Rectal smooth muscle tissue (tissue), 1 donor: ENCODE data around the gene TENT5C.

ENCODE experiments used
- H3K27ac ChIP-seq: one replicate; pipeline ENCODE4 v1.7.0; 2013; ENCODE audit warnings: low read depth, low read length, inconsistent platforms
- H3K27me3 ChIP-seq: one replicate; pipeline ENCODE4 v1.7.0; 2013; ENCODE audit warnings: low read length; ENCODE audit not compliant: control insufficient read depth, insufficient read depth
- H3K36me3 ChIP-seq: one replicate; pipeline ENCODE4 v1.7.0; 2013; ENCODE audit warnings: low read length; ENCODE audit not compliant: control insufficient read depth, insufficient read depth
- H3K4me1 ChIP-seq: one replicate; pipeline ENCODE4 v1.7.0; 2013; ENCODE audit warnings: low read length; ENCODE audit not compliant: control insufficient read depth, insufficient read depth
- H3K4me3 ChIP-seq: one replicate; pipeline ENCODE4 v1.7.0; 2013; ENCODE audit warnings: low read length
- H3K9ac ChIP-seq: one replicate; pipeline ENCODE4 v1.7.0; 2013; ENCODE audit warnings: low read length

Gene TENT5C

DNA sequence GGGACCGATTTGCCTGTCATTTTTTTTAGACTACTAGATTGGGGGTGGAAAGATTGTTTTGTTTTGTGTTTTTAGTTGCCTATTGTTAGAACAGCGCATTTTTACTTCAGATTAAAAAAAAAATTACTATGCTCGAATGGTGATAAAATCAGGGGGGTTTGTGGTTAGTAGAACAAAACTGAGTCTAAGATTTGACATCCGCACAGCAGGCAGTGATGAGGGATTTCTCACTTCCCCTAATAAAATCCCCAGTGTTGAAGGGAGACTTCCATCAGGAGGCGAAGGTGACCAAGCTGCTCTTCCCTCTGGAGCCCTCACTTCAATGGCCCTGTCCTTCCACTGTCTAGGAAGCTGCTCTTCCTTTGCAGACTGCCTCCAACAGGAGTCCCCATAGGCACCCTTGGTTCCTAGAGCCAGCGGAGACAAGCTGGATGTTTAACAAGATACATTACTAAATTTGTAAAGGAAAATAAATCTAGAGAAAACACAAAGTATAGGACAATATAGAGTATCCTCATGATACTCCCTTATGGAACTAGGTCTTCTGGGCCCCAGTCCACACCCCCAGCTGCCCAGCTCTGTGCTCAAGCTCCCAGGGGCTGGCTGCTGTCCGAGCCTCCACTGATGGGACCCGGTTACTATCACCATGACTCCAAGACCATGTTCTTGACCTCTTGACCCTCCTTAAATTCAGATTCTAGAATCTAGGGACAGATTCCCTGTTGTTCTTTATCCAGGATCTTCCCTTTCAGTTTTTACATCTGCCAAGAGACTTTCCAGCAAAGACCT is 31.0 kb downstream of the TENT5C start:
- no peaks in the 10 kb centered on the region for H3K36me3 ChIP-seq
- no peak overlapping the region for H3K4me3 ChIP-seq
- H3K4me1 ChIP-seq, result no peaks in the 10 kb centered on the region
- no peak overlapping the region for H3K9ac ChIP-seq
- H3K27ac ChIP-seq, result no peak overlapping the region
- peaks cover 2% of the 10 kb centered on the region for H3K27me3 ChIP-seq

DNA sequence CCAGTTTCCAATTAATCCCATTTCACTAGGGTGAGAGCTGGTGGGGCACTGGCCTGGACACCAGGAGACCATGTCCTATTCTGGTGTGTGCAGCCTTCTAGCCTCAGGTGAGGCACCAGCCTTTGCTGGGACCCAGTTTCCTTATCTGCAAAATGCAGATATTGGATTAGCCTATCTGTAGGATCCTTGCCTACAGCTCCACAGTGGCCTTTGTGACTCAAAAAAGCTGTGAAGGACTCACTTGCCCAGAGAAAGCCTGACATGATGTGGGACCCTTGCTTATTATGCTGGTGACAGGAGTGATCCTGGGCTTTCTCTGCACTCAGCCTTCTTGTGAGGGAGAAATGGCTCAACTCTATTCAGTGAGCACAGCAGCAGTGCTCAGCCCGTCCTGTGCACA is 32.3 kb downstream of the TENT5C start:
- no peak overlapping the region for H3K9ac ChIP-seq
- no peak overlapping the region for H3K4me3 ChIP-seq
- no peak overlapping the region for H3K27ac ChIP-seq
- H3K4me1 ChIP-seq, result no peaks in the 10 kb centered on the region
- no peaks in the 10 kb centered on the region for H3K36me3 ChIP-seq
- peaks cover 2% of the 10 kb centered on the region for H3K27me3 ChIP-seq

DNA sequence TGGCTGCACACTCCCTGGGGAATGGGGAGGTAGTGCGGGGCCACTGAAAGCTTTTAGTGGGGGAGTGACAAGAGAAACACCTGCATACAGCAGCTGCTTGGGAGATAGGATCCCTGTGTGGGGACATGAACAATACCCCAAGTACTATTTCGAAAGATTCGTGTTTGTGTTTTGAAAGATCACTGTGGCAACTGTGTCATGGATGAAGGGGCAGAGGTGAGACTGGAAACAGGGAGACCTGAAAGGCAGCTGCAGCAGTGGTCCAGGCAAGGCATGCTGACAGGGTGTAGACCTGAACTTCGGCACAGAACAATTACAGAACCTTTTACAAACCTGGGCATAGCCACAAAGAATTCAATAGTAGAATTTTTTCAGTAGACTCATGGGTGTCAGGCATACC is 32.9 kb downstream of the TENT5C start:
- H3K27ac ChIP-seq, result no peak overlapping the region
- no peaks in the 10 kb centered on the region for H3K4me1 ChIP-seq
- H3K36me3 ChIP-seq, result no peaks in the 10 kb centered on the region
- peaks cover 2% of the 10 kb centered on the region for H3K27me3 ChIP-seq
- H3K9ac ChIP-seq, result no peak overlapping the region
- H3K4me3 ChIP-seq, result no peak overlapping the region

DNA sequence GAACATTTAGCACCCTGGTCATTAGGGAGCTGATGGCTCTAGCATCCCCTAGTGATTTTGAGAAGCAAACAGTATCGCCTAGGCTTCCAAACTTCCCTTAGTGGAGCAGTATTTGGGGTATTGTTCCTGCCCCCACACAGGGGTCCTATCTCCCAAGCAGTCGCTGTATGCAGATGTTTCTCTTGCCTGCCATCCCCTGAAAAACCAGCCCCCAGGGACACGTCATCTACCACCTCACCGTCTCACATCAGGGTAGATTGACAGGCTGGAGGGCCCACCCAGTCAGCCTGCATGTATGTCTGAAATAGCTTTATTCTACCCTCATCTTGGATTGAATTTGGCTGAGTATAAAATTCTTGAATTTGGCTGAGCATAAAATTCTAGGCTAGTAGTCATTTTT is 33.9 kb downstream of the TENT5C start:
- Histone ChIP-seq H3K27me3 (peaks cover 2% of the 10 kb centered on the region), H3K4me1 (no peaks in the 10 kb centered on the region), H3K4me3 (no peak overlapping the region), H3K9ac (no peak overlapping the region), H3K27ac (no peak overlapping the region), H3K36me3 (no peaks in the 10 kb centered on the region)

DNA sequence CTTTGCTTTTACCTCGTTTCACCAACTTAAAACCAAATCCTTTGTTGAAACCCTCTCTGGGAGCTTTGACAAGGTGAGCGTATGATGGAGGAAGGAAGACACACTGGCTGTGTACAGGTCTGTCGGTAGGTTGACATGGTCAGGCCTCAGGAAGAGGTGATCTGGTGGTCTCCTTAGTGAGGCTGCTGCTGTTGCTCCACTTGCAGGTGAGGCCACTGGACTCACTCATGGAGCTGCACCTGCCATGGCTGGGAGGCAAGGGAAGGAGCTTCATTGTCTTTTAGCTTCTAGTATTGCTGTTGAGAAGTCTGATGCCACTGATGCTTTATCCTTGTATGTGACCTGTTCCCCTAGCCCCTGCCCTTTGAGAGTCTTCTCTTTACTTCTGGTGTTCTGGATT is 35.7 kb downstream of the TENT5C start:
- Histone ChIP-seq H3K27me3 (peaks cover 2% of the 10 kb centered on the region), H3K4me1 (no peaks in the 10 kb centered on the region)

DNA sequence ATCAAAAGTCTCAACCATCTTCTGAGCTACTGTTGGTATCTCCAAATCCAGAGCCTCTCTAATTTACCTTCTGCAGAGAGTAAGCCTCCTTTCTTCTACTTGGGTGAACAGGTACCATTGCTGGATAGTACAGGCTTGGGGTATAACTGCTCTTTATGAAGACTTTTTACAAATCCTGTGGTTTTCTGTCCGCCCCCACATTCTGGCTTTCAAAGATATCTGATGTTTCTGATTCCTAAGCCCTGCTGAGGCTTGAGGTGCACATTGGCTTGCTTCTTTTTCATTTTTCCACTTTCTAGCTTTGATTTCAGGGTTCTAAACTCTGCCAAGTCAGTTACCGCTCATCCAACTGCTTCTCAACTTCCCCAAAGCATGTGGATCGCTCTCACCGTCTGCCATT is 37.1 kb downstream of the TENT5C start:
- Histone ChIP-seq H3K27me3 (peaks cover 2% of the 10 kb centered on the region), H3K4me3 (no peak overlapping the region), H3K9ac (no peak overlapping the region), H3K27ac (no peak overlapping the region), H3K4me1 (no peaks in the 10 kb centered on the region), H3K36me3 (no peaks in the 10 kb centered on the region)

More for the DNA sequence above, 35.7 kb downstream of the TENT5C start:
- H3K4me3 ChIP-seq, result no peak overlapping the region
- H3K9ac ChIP-seq, result no peak overlapping the region
- no peaks in the 10 kb centered on the region for H3K36me3 ChIP-seq
- H3K27ac ChIP-seq, result no peak overlapping the region

DNA sequence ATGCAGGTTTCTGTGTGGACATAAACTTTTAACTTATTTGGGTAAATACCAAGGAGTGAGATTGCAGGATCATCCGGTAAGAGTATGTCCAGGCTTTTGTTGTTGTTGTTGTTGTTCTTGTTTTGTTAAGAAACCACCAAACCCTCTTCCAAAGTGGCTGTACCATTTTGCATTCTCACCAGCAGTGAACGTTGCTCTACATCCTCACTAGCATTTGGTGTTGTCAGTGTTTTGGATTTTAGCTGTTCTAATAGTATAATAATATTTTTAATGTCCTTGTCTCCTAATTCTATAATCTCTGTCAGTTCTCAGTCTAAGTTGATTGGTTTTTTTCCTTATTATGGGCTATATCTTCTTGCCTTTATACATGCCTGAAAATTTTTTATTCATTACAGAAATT is 37.8 kb downstream of the TENT5C start:
- Histone ChIP-seq H3K27ac (no peak overlapping the region), H3K9ac (no peak overlapping the region), H3K4me3 (no peak overlapping the region), H3K36me3 (no peaks in the 10 kb centered on the region), H3K27me3 (no peaks in the 10 kb centered on the region), H3K4me1 (no peaks in the 10 kb centered on the region)

DNA sequence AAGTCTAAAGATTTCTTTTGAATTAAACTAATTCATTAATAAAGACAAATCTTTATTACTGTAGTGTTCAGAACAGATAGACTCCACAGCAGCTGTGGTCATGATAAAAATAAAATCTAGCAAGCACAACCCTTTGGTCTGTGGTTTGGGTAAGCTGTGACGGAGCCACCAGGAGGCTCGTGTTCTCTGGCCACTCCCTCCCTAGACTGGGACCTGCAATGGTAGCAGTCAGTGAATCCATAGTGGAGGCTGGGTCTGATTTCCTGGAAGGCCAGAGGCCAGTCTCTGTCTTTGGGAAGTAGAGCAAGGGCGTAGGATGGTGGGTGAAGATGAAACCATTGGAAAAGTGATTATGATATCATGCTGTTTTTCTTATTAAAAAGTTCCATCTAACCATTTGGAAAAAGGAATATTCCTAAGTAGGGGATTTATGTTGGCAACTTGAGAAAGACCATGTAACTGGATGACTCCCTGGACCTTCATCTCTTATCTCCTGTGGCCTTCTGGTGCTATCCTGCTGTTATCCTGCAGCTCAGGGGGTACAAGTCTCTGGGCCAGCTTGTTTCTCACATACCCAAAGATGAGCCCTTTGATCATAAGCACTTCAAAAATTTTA is 39.0 kb downstream of the TENT5C start:
- Histone ChIP-seq H3K4me1 (no peaks in the 10 kb centered on the region), H3K27ac (no peak overlapping the region), H3K36me3 (no peaks in the 10 kb centered on the region), H3K4me3 (no peak overlapping the region), H3K27me3 (no peaks in the 10 kb centered on the region), H3K9ac (no peak overlapping the region)

DNA sequence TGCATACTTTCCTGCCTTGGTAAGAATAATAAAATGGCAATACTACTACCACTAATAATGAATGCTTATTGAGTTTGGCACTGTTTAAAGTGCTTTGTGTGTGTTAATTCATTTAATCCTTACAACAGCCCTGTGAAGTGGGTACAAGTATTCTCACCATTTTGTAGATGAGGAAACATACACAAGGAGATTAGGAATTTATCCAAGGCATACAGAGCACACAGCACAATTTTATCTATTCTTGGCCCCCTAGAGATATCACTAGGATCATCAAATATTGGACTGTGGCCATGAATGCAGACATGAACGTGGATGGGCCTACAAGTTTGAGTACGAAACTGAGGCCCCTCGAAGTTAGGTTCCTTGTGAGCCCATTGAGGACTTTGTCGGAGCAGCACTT is 39.5 kb downstream of the TENT5C start:
- Histone ChIP-seq H3K9ac (no peak overlapping the region), H3K27me3 (no peaks in the 10 kb centered on the region), H3K4me1 (no peaks in the 10 kb centered on the region), H3K4me3 (no peak overlapping the region), H3K36me3 (no peaks in the 10 kb centered on the region), H3K27ac (no peak overlapping the region)

DNA sequence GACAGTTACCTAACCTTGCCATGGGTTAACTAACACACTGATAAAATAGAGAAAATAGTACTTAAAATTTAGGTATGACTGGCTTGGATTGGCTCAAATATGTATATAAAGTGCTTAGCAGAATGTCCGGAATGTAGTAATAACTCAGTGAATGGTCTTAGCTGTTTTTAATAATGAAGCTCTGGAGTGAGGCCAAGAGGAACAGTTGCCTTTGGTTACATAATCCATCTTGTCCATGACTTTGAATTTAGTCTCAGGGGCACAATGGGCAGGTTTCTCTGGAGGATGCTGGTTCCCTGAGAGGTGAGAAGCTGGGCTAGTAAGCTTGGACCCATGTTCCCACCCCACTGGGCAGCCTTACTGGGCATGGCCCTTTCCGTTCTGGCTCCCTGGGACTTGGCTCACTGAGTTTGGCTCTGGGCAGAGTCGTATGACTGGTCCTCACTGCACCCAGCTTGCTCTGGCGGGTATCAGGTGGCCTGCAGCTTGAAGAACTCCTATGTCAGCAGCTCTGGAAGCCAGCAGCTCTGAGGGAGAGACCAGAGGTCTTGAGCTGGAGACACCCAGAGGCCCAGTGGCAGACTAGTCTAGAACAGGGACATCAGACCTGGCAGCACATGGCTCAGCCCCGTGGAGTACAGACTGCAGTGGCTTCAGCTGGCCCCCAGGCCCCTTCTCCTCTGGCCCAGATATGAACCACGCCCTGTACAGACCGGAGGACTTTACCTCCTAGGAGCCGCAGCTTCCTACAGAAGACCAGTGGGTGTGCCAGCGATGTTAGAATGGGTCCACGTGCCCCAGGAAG is 40.4 kb downstream of the TENT5C start:
- no peaks in the 10 kb centered on the region for H3K27me3 ChIP-seq
- H3K27ac ChIP-seq, result no peak overlapping the region
- H3K36me3 ChIP-seq, result no peaks in the 10 kb centered on the region

DNA sequence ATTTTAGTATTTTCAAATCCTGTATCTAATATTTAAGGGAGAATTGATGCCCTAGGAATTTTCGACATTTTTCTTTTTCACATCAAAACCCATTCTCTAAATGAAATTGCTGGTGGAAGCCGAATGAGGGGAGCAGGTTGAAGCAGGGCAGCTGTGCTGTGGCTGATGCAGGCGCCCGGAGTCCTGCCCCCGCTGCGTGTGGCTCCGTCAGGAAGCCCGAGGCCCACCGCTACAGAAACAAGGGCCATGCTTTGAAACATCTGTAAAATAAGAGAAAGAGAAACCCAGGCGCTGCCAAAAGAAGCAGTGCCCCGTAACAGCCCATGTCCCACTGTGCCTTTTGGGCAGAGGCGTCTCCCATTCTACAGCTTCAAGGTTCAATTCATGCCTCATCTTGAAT is 41.1 kb downstream of the TENT5C start:
- Histone ChIP-seq H3K27ac (no peak overlapping the region), H3K4me3 (no peak overlapping the region), H3K9ac (no peak overlapping the region), H3K27me3 (no peaks in the 10 kb centered on the region), H3K36me3 (no peaks in the 10 kb centered on the region), H3K4me1 (no peaks in the 10 kb centered on the region)

More for the DNA sequence above, 40.4 kb downstream of the TENT5C start:
- Histone ChIP-seq H3K4me1 (no peaks in the 10 kb centered on the region), H3K9ac (no peak overlapping the region), H3K4me3 (no peak overlapping the region)

DNA sequence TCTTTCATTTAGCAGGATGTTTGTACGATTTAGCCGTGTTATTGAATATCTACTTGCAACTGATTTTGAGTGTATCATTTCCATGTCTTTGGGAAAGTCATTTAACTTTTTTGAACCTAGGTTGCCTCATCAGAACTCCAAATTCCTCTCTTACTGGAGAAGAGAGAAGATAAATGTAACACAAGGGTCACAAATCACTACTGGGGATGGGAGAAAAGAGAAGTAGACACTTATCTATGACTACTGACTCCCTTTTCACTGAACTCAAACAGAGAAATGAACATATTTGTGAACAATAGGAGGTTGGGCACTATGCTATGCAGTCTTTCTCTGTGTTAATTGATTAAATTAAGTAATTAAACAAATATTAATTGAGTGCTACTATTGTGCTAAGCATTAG is 42.2 kb downstream of the TENT5C start:
- H3K4me3 ChIP-seq, result no peak overlapping the region
- no peak overlapping the region for H3K27ac ChIP-seq
- no peaks in the 10 kb centered on the region for H3K36me3 ChIP-seq
- H3K4me1 ChIP-seq, result no peaks in the 10 kb centered on the region
- no peak overlapping the region for H3K9ac ChIP-seq
- no peaks in the 10 kb centered on the region for H3K27me3 ChIP-seq
